Activated CD4-positive, alpha-beta T cell treated with anti-CD3 and anti-CD28 coated beads, Interleukin-2, amount 10 ng/mL, durations not matched to agents 7 days and 5 days (primary cell): Measurements from ENCODE around the gene SUGP2. TPM values are rescaled to one million over a fixed set of nuclear protein-coding genes. Genes with fewer than 3 reads are reported as not detected.
"Not testable (repeated sequence)": the region's sequence is repeated elsewhere in the genome, so short reads cannot be mapped to it uniquely, and the experiment has no call there.

Experiments used
- CTCF ChIA-PET: fragments of 350-600 bp; sonication (Branson Sonifier 250); formaldehyde crosslinking; loops from one replicate; lab custom pipeline; 2021; ENCODE audit warnings: antibody characterized with exemption; lab: Charles Lee
- POLR2A ChIA-PET: fragments of 350-600 bp; sonication (Branson Sonifier 250); formaldehyde crosslinking; loops from one replicate; lab custom pipeline; 2021; ENCODE audit warnings: antibody characterized with exemption; lab: Charles Lee
- DNase-seq: peaks from one replicate; pipeline ENCODE4 v3.0.0-alpha.2; 2020
- H3K27ac Mint-ChIP-seq: one replicate; pipeline ENCODE4 v1.8.0; 2021; ENCODE audit warnings: mild to moderate bottlenecking, moderate library complexity, mixed read lengths
- H3K27me3 Mint-ChIP-seq: one replicate; pipeline ENCODE4 v1.8.0; 2021; ENCODE audit warnings: mixed read lengths
- H3K36me3 Mint-ChIP-seq: one replicate; pipeline ENCODE4 v1.8.0; 2021; ENCODE audit warnings: low read depth, mixed read lengths
- H3K4me1 Mint-ChIP-seq: one replicate; pipeline ENCODE4 v1.8.0; 2021; ENCODE audit warnings: mixed read lengths
- H3K4me3 Mint-ChIP-seq: one replicate; pipeline ENCODE4 v1.8.0; 2021; ENCODE audit warnings: mild to moderate bottlenecking, moderate library complexity, mixed read lengths
- H3K9me3 Mint-ChIP-seq: one replicate; pipeline ENCODE4 v1.8.0; 2021; ENCODE audit warnings: mixed read lengths
- total RNA-seq, 2 experiments: library from RNA; stranded (reverse); gene quantifications; one replicate each; pipeline ENCODE4 v1.2.3, GENCODE V29; 2021

Gene SUGP2
- total RNA-seq, 2 experiments from 2014 or later: 128 to 144 TPM

- peaks cover 29% of the 10 kb centered on the region for H3K4me1 Mint-ChIP-seq
- H3K27ac Mint-ChIP-seq: peak overlapping the region; percentile 71
- CTCF ChIA-PET: no interaction called here
- POLR2A ChIA-PET: no interaction called here
- no peaks in the 10 kb centered on the region for H3K9me3 Mint-ChIP-seq
- H3K36me3 Mint-ChIP-seq: peaks cover 33% of the 10 kb centered on the region
- no peak overlapping the region for H3K4me3 Mint-ChIP-seq
- H3K27me3 Mint-ChIP-seq: no peaks in the 10 kb centered on the region
- no peak for DNase-seq
Measured at GRCh38 chr19:19040417-19040816, 7.1 kb upstream of the SUGP2 start.

GRCh38 chr19:19039901-19040300 lies 6.6 kb upstream of the SUGP2 start:
- peak overlapping the region; percentile 71 for H3K27ac Mint-ChIP-seq
- H3K4me1 Mint-ChIP-seq: peaks cover 35% of the 10 kb centered on the region
- DNase-seq: peak; percentile 44
- CTCF ChIA-PET: no interaction called here
- peaks cover 33% of the 10 kb centered on the region for H3K36me3 Mint-ChIP-seq
- no peaks in the 10 kb centered on the region for H3K27me3 Mint-ChIP-seq
- POLR2A ChIA-PET: no interaction called here
- no peak overlapping the region for H3K4me3 Mint-ChIP-seq
- no peaks in the 10 kb centered on the region for H3K9me3 Mint-ChIP-seq

- H3K27ac Mint-ChIP-seq: peak overlapping the region; percentile 94
- H3K9me3 Mint-ChIP-seq: no peaks in the 10 kb centered on the region
- CTCF ChIA-PET: interaction anchor here (0.6 kb wide), 1 partner anchor 46 kb away, joined by 3 read pairs; no protein-coding TSS in a partner anchor
- no peaks in the 10 kb centered on the region for H3K27me3 Mint-ChIP-seq
- peaks cover 45% of the 10 kb centered on the region for H3K4me1 Mint-ChIP-seq
- H3K36me3 Mint-ChIP-seq: peaks cover 39% of the 10 kb centered on the region
- peak; percentile 88 for DNase-seq
- POLR2A ChIA-PET: interaction anchor here (0.6 kb wide), 1 partner anchor 115 kb away, joined by 5 read pairs; the partner anchor contains the start of gene COPE
- H3K4me3 Mint-ChIP-seq: peak overlapping the region; percentile 81
Measured at GRCh38 chr19:19034204-19034624, 897 bp upstream of the SUGP2 start.

GRCh38 chr19:19033176-19033425 lies 216 bp downstream of the SUGP2 start:
- peak overlapping the region; percentile 99 for H3K4me3 Mint-ChIP-seq
- no peaks in the 10 kb centered on the region for H3K27me3 Mint-ChIP-seq
- DNase-seq: no peak
- H3K4me1 Mint-ChIP-seq: peaks cover 43% of the 10 kb centered on the region
- H3K36me3 Mint-ChIP-seq: peaks cover 38% of the 10 kb centered on the region
- no peaks in the 10 kb centered on the region for H3K9me3 Mint-ChIP-seq
- CTCF ChIA-PET: no interaction called here
- H3K27ac Mint-ChIP-seq: peak overlapping the region; percentile 97
- POLR2A ChIA-PET: no interaction called here

- Mint-ChIP-seq H3K36me3 (peaks cover 38% of the 10 kb centered on the region), H3K27ac (peak overlapping the region; percentile 97), H3K9me3 (no peaks in the 10 kb centered on the region), H3K4me3 (peak overlapping the region; percentile 99), H3K27me3 (no peaks in the 10 kb centered on the region), H3K4me1 (peaks cover 43% of the 10 kb centered on the region)
- peak; percentile 93 for DNase-seq
- ChIA-PET POLR2A (no interaction called here), CTCF (no interaction called here)
Measured at GRCh38 chr19:19032420-19033175, 719 bp downstream of the SUGP2 start.

- Mint-ChIP-seq H3K27ac (peak overlapping the region; percentile 97), H3K27me3 (no peaks in the 10 kb centered on the region), H3K9me3 (no peaks in the 10 kb centered on the region), H3K4me1 (peaks cover 47% of the 10 kb centered on the region), H3K4me3 (peak overlapping the region; percentile 99), H3K36me3 (peaks cover 41% of the 10 kb centered on the region)
- DNase-seq: peak; percentile 15
- POLR2A ChIA-PET: no interaction called here
- CTCF ChIA-PET: interaction anchor here (0.6 kb wide), 1 partner anchor 35 kb away, joined by 4 read pairs; no protein-coding TSS in a partner anchor
Measured at GRCh38 chr19:19031891-19032290, 1.4 kb downstream of the SUGP2 start.

GRCh38 chr19:19028526-19028925 lies 4.8 kb downstream of the SUGP2 start:
- ChIA-PET CTCF (no interaction called here), POLR2A (no interaction called here)
- Mint-ChIP-seq H3K9me3 (no peaks in the 10 kb centered on the region), H3K27ac (no peak overlapping the region), H3K27me3 (no peaks in the 10 kb centered on the region), H3K36me3 (peaks cover 56% of the 10 kb centered on the region), H3K4me3 (no peak overlapping the region), H3K4me1 (peaks cover 29% of the 10 kb centered on the region)
- no peak for DNase-seq

GRCh38 chr19:19027228-19027627 lies 6.1 kb downstream of the SUGP2 start:
- POLR2A ChIA-PET: no interaction called here
- Mint-ChIP-seq H3K36me3 (peaks cover 63% of the 10 kb centered on the region), H3K4me3 (no peak overlapping the region), H3K9me3 (no peaks in the 10 kb centered on the region), H3K27me3 (no peaks in the 10 kb centered on the region), H3K4me1 (peaks cover 38% of the 10 kb centered on the region), H3K27ac (no peak overlapping the region)
- DNase-seq: no peak
- CTCF ChIA-PET: interaction anchor here (0.6 kb wide), 1 partner anchor 350 kb away, joined by 3 read pairs; no protein-coding TSS in a partner anchor

- no peaks in the 10 kb centered on the region for H3K9me3 Mint-ChIP-seq
- no peaks in the 10 kb centered on the region for H3K27me3 Mint-ChIP-seq
- DNase-seq: no peak
- ChIA-PET POLR2A (no interaction called here), CTCF (no interaction called here)
- no peak overlapping the region for H3K4me3 Mint-ChIP-seq
- H3K27ac Mint-ChIP-seq: no peak overlapping the region
- H3K4me1 Mint-ChIP-seq: peaks cover 34% of the 10 kb centered on the region
- H3K36me3 Mint-ChIP-seq: peaks cover 59% of the 10 kb centered on the region
Measured at GRCh38 chr19:19026299-19026971, 6.9 kb downstream of the SUGP2 start.

GRCh38 chr19:19025861-19026260 lies 7.5 kb downstream of the SUGP2 start:
- ChIA-PET POLR2A (no interaction called here), CTCF (no interaction called here)
- Mint-ChIP-seq H3K36me3 (peaks cover 61% of the 10 kb centered on the region), H3K27me3 (no peaks in the 10 kb centered on the region), H3K4me1 (peaks cover 35% of the 10 kb centered on the region), H3K4me3 (no peak overlapping the region), H3K9me3 (no peaks in the 10 kb centered on the region), H3K27ac (no peak overlapping the region)
- no peak for DNase-seq

GRCh38 chr19:19023376-19023775 lies 9.9 kb downstream of the SUGP2 start:
- peaks cover 57% of the 10 kb centered on the region for H3K36me3 Mint-ChIP-seq
- POLR2A ChIA-PET, DNase-seq, H3K4me3 Mint-ChIP-seq, H3K27ac Mint-ChIP-seq, H3K27me3 Mint-ChIP-seq, H3K9me3 Mint-ChIP-seq: not testable (repeated sequence)
- peaks cover 31% of the 10 kb centered on the region for H3K4me1 Mint-ChIP-seq
- CTCF ChIA-PET: interaction anchor here (0.6 to 1.1 kb wide), 2 partner anchors 36 to 271 kb away, joined by 3 to 5 read pairs; no protein-coding TSS in a partner anchor

- no peaks in the 10 kb centered on the region for H3K9me3 Mint-ChIP-seq
- CTCF ChIA-PET: interaction anchor here (0.5 to 1.7 kb wide), 4 partner anchors 13 to 102 kb away, joined by 3 to 5 read pairs (median 3); no protein-coding TSS in a partner anchor
- peak overlapping the region; percentile 48 for H3K27ac Mint-ChIP-seq
- no peak for DNase-seq
- POLR2A ChIA-PET: no interaction called here
- peaks cover 31% of the 10 kb centered on the region for H3K4me1 Mint-ChIP-seq
- no peak overlapping the region for H3K4me3 Mint-ChIP-seq
- no peaks in the 10 kb centered on the region for H3K27me3 Mint-ChIP-seq
- peaks cover 57% of the 10 kb centered on the region for H3K36me3 Mint-ChIP-seq
Measured at GRCh38 chr19:19022380-19022961, 10.8 kb downstream of the SUGP2 start.

GRCh38 chr19:19021115-19021514 lies 12.2 kb downstream of the SUGP2 start:
- Mint-ChIP-seq H3K27ac (no peak overlapping the region), H3K4me1 (peaks cover 27% of the 10 kb centered on the region), H3K9me3 (no peaks in the 10 kb centered on the region), H3K36me3 (peaks cover 58% of the 10 kb centered on the region), H3K27me3 (no peaks in the 10 kb centered on the region), H3K4me3 (no peak overlapping the region)
- ChIA-PET CTCF (interaction anchor here (0.6 to 1.7 kb wide), 2 partner anchors 11 to 697 kb away, joined by 4 to 5 read pairs; no protein-coding TSS in a partner anchor), POLR2A (no interaction called here)
- no peak for DNase-seq
